ENCODE measurements around the gene PRKCSH.
"Not testable (repeated sequence)": the region's sequence is repeated elsewhere in the genome, so short reads cannot be mapped to it uniquely, and the experiment has no call there.

The PRKCSH gene

DNA sequence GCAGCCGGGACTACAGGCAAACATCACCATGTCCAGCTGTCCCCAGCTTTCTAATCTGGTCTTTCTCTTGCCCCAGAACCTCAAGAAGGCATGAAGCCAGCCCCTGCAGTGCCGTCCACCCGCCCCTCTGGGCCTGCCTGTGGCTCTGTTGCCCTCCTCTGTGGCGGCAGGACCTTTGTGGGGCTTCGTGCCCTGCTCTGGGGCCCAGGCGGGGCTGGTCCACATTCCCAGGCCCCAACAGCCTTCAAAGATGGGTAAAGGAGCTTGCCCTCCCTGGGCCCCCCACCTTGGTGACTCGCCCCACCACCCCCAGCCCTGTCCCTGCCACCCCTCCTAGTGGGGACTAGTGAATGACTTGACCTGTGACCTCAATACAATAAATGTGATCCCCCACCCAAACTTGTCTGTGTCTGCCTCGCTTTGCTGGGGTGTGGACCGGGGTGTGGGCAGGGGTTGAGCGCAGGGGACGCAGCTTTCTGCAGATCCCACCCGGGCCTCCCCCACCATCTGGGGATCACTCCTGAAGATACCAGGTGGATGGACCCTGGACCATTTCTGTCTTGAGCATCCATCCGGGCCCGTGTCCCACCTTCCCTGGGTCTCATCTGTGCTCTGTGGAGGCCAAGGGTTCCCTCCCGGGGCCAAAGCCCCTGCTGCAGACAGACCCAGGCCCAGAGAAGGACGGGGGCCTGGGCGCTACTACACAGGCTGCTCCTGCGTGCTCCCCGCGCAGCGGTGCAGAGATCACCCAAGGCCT lies 15.3 kb downstream of the PRKCSH start:
- DNase-seq (ENCODE audit: low read depth in 2 of 2, low spot score in 1 of 2): no peak

DNA sequence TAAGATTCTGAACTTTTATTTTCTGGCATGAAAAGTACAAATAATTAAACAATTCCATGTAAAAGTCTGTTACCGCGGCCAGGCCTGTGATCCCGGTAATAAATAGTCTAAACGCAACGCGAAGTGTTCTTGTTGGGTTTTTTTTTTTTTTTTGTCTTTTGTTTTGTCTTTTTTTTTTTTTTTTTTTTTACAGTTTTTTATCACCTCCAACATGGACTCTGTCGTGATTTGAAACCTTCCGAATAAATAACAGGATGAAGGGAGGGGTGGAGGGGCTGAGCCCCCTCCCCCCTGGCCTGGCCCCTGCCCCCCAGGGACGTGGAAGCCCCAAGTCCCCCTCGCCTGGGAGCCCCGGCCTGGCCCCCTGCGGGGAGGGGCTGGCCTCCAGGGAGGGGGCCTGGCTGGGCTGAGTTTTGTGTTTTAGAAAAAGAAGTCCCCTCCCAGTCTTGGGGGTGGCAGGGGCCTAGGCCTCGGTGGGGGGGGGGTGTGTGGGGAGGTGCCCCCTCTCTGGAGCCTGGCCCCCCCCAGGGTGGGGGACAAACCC lies 16.0 kb downstream of the PRKCSH start:
- no peak for DNase-seq (ENCODE audit: low read depth in 2 of 2, low spot score in 1 of 2)

DNA sequence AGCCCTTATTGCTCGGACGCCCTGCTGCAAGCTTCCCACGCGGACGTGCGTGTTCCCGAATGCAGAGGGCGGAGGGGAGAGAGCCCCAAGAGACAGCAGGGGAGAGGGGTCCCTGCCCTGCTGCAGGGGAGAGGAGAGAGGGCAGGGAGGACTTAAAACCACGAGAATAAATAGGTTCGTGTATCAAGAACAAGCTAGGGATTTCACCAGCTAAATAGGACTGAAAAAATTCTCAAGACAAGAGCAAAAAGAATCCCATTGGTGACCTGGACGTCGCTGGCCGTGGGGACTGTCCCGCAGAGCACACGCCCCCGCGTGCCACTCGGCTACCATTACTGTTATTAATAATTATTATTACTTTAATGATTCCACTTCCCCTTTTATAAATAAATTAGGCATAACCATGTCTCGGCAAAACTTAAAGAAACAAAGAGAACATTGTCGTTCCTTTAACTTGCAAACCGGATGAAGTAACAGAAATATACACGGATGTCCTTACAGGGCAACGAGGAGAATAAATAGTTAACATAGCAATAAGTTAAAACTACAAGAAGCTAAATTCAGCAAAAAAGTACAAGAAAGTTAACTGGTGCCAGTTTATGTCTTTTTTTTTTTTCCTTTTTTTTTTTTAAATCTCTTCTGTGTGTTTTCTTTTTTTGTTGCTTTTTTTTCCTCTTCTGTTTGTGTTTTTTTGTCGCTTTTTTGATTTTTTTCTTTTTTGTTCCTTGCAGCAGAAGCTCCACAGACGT lies 16.6 kb downstream of the PRKCSH start:
- no peak for DNase-seq (ENCODE audit: low read depth in 2 of 2, low spot score in 1 of 2)

DNA sequence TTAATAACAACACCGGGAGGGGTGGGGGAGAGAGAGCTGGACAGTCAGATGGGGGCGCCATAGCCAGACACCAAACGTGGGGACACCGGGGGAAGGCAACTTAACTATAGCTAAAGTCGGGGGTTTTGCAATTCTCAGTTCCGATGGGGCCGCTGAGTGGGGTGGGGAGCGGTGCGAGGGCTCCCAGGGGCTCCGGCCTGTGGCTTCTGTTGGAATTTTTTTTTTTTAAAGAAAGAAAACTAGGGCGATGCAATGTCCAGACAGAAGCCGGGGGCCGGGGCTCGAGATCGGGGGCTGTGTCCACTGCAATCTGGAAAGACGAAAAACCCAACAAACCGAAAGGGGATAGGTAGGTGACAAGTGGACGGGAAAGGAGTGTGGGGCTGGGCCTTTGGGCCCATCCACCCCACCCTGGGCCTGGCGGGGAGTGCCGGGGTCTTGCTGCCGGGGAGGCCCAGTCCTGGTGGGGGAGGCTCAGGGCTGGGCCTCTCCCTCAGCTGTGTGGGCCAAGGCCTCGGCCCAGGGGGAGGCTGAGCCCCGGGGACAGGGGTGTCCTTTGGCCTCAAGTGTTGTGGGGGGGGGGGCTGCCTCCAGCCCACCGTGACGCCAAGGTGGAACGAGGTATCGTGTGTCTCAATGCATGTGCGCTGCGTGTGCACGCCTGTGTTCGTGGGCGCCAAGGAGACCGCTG lies 17.3 kb downstream of the PRKCSH start:
- no peak for DNase-seq (ENCODE audit: low read depth in 2 of 2, low spot score in 1 of 2)

DNA sequence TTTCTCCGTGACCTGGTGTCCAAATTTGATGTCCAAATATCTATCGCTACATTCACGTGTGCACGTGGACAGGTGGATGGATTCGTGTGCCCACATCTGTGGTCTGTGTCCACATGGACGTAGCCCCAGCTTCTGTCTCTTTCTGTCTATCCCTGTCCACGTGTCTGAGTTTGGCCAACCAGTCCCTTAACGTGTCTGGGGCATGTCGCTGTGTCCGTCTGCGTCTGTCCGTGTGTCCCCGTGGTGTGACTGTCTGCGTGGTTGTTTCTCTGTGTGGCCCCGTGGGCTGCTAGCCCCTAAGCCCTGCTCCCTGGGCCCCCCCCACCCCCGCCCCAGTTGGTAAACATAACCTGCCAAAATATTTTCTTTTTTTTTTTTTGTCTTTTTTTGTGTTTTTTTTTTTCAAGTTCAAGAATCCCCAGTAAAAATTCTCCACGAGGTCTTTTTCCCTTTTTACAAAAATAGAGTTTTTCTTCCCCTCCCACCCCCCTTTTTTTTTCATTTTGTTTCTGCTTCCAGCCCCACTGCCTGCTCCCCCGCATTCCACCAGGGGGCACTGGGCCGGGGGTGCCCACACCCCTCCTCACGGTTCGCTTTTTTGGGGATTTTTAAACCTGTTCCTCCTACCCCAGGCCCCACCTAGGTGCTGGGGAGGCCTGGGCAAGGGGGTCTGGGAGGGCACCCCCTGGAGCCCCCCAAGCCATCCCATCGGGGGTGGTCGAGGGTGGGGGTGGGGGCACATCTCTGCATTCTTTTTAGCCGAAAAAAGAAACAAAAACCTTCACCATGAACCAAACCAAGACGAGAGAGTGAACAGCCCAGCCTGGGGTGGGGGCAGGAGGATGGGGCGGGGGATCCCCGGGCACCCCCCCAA lies 18.3 kb downstream of the PRKCSH start:
- DNase-seq (ENCODE audit: low read depth in 2 of 2, low spot score in 1 of 2): no peak

DNA sequence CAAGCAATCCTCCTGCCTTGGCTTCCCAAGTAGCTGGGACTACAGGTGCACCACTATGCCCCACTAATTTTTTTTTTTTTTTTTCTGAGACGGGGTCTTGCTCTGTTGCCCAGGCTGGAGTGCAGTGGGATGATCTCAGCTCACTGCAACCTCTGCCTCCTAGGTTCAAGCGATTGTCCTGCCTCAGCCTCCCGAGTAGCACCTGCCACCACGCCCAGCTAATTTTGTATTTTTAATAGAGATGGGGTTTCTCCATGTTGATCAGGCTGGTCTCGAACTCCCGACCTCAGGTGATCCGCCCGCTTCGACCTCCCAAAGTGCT lies 19.8 kb downstream of the PRKCSH start:
- DNase-seq (ENCODE audit: low read depth in 2 of 2, low spot score in 1 of 2): not testable (repeated sequence)

DNA sequence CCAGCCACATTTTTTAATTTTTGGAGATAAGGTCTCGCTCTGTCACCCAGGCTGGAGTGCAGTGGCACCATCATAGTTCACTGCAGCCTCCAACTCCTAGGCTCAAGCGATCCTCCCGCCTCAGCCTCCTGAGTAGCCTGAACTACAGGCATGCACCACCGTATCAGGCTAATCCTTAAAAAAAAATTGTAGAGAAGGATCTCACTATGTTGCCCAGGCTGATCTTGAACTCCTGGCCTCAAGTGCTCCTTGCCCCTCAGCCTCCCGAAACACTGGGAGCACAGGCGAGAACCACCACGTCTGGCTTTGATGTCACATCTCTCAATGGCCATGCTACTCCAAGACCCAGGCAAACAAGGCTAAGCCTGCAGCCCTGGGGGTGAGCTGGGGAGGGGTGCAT lies 21.2 kb downstream of the PRKCSH start:
- no peak for DNase-seq (ENCODE audit: low read depth in 2 of 2, low spot score in 1 of 2)

DNA sequence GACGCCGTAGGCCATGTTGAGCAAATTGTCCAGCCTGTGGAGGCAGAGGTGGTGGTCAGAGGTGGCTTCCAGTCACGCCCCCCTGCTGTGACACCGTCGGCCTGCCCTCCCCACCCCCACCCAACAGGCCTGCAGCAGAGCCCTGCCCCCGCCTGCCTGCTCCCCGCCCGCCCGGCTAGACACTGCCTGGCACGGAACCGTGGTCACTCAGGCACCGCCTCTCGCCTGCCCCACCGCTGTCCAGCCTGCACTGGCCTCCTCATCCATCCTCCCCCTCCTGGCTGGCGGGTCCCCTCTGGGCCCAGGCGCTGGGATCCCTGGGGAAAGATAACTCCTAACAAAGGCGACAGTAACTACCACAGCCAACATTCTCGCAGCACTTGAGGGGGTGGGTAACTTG lies 21.7 kb downstream of the PRKCSH start:
- DNase-seq (ENCODE audit: low read depth in 2 of 2, low spot score in 1 of 2): no peak

DNA sequence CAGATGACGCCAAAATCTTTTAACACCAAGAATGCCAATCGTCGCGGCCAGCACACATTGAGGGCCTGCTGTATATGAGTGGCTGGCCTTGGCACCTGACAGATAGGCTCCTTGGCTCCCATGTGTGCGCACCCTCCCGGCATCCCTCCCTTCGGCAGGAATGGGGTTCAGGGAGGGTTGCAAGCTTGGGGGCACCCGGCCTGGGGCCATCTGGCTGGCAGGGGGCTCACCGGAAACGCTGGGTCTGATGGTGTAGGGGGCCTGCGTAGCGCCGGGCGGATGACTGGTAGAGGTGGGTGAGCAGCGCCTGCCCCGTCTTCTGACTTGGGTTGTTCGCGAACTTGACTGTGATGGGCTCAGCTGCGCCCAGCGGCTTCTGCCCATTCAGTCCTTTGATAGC lies 22.4 kb downstream of the PRKCSH start:
- DNase-seq (ENCODE audit: low read depth in 2 of 2, low spot score in 1 of 2): no peak

DNA sequence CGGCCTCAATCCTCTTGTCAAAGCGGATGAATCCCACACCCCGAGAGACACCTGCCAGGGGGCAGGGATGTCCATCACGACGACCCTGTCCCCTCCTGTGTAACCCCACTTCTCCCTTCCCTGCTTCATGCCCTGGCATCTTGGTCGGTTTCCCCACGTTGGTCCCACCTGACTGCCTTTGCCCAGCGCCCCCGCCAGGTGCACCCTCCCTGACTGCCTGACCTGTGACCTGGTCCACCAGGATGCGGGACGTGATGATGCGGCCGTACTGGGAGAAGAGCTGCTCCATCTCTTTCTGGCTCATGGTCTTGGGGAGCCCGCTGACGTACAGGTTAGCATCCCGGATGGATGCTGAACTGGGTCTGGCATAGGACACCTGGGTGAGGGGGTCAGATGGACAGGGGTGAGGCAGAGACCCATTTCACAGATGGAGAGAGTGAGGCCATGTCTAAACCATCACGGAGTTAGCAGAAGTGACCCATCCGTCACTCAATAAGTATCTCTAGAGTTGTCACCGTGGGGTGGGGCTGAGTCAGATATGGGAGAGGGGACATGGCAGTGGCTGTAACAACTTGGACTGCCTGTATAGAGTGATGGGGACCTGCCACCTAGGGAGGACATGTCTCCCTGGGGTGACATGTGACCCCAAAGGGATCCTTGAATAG lies 22.9 kb downstream of the PRKCSH start:
- no peak for DNase-seq (ENCODE audit: low read depth in 2 of 2, low spot score in 1 of 2)

DNA sequence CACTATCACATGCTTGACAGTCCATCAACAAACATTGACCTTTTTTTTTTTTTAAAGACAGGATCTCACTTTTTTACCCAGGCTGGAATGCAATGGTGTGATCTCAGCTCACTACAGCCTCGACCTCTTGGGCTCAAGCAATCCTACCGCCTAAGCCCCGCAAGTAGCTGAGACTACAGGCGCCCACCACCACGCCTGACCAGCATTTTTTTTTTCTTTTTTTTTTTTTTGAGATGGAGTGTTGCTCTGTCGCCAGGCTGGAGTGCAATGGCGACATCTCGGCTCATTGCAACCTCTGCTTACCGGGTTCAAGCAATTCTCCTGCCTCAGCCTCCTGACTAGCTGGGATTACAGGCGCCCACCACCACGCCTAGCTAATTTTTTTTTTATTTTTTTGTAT lies 23.5 kb downstream of the PRKCSH start:
- DNase-seq (ENCODE audit: low read depth in 2 of 2, low spot score in 1 of 2): not testable (repeated sequence)

DNA sequence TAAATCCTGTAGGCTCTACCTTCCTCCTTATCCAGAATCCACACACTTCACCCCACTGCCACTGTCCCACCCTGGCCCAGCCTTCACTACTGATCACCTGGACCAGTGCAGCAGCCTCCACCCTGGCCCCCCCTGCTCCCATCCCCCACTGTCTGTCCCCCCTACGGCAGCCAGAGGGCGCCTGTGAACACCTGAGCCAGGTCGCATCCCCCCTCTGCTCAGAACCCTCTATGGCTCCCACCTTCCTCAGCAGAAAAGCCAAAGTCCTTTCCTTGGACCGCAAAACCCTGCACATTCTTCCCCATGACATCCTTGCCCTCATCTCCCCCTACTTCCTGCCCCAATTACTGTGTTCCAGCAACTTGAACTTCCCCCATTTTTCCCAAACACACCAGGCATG lies 24.8 kb downstream of the PRKCSH start:
- DNase-seq (ENCODE audit: low read depth in 2 of 2, low spot score in 1 of 2): no peak

DNA sequence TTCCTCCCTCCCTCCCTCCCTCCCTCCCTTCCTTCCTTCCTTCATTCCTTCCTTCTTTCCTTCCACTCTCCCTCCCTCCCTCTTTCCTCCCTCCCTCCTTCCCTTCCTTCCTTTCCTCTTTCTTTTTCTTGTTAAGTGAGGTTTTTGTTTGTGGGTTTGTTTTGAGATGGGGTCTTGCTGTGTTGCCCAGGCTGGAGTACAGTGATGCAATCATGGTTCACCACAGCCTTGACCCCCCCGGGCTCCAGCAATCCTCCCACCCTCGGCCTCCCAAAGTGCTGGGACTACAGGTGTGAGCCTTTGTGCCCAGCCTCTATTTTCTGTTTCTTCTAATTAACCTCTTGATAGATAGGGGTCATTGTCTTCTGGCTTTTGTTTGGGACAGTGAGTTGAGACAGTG lies 26.0 kb downstream of the PRKCSH start:
- no peak for DNase-seq (ENCODE audit: low read depth in 2 of 2, low spot score in 1 of 2)

DNA sequence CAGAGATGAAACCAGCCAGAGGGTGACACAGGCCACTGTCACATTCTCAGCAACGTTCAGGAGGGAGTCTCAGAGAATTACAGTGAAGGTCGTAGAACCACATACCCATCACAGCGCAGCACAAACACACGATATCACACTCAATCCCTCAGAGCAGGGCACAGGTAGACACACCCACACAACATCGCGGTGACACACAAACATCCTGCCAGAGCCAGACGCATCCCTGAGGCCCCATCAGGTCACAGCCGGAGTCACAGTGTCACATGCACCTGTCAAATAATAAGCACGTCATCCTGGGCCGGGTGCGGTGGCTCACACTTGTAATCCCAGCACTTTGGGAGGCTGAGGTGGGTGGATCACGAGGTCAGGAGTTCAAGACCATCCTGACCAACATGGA lies 28.0 kb downstream of the PRKCSH start:
- DNase-seq (ENCODE audit: low read depth in 2 of 2, low spot score in 1 of 2): no peak

DNA sequence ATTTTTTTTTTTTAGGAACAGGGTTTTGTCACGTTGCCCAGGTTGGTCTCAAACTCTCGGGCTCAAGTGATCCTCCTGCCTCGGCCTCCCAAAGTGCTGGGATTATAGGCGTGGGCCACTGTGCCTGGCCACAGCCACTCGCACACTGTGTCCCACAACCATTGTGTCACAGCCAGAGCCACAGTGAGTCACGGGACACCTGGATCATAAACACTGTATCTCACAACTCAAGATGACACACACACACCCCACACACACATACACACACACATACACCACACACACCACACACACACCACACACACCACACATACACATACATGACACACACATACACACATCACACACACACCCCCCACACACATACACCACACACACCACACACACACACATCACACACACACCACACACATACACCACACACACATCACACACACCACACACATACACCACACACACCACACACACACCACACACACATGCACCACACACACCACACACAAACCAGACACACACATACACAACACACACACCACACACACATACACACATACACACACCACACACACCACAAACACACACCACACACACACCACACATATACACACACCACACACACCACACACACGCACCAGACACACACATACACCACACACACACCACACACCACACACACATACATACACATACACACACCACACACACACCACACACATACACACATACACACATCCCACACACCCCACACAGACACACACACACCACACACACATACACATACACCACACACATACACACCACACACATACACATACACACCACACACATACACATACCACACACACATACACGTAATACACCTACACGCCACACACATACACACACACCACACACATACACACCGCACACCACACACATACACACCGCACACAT lies 29.2 kb downstream of the PRKCSH start:
- DNase-seq (ENCODE audit: low read depth in 2 of 2, low spot score in 1 of 2): no peak

DNA sequence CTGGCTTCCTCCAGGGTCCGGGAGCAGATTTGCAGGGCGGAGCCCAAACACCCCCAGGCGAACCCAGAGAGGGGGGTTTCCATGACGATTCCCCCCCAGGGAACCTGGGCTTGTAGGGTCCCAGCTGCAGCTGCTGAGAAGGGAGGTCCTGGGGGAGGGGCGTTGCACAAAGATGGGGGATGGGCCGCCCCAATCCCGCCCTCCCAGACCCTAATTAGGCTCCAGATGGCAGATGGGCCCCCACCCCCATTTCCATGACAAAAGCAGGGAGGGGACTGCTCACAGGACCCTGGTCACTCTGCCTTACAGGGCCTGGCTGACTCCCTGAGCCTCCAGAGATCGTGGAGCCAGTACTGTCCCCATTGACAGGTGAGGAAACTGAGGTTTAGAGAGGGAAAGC lies 30.2 kb downstream of the PRKCSH start:
- DNase-seq (ENCODE audit: low read depth in 2 of 2, low spot score in 1 of 2): no peak

DNA sequence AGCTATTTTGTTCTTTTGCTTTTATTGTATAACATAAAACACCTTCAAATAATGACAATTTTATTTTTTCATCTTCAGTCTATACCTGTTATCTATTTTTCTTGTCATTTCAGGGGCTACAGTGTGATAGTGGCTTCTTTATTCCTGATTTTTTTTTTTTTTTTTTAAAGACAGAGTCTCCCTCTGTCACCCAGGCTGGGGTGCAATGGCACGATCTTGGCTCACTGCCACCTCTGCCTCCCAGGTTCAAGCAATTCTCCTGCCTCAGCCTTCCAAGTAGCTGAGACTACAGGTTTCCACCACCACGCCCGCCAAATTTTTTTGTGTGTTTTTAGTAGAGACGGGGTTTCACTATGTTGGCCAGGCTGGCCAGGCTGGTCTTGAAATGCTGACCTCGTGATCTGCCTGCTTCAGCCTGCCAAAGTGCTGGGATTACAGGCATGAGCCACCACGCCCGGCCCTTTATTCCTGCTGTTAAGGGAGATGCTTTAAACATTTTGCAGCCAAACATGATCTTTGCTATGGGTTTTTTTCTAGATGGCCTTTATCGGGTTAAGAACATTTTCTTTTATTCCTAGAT lies 32.9 kb downstream of the PRKCSH start:
- not testable (repeated sequence) for DNase-seq (ENCODE audit: low read depth in 2 of 2, low spot score in 1 of 2)

DNA sequence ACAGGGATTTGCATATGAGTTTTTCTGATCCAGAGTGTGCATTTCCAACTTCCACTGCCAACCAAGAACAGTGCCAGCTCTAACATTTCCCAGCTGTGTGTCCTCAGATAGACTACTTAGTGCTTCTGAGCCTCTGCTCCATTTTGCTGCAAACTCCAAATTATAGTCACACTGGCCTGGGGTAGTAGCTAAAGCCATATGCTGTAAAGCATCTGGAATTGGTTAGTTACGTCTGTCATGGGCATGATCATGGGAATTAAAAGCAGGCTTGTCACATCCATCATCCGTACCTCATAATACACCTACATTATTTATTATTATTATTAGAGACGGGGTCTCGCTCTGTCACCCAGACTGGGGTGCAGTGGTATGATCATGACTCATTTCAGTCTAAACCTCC lies 38.3 kb downstream of the PRKCSH start:
- DNase-seq (ENCODE audit: low read depth in 2 of 2, low spot score in 1 of 2): no peak

DNA sequence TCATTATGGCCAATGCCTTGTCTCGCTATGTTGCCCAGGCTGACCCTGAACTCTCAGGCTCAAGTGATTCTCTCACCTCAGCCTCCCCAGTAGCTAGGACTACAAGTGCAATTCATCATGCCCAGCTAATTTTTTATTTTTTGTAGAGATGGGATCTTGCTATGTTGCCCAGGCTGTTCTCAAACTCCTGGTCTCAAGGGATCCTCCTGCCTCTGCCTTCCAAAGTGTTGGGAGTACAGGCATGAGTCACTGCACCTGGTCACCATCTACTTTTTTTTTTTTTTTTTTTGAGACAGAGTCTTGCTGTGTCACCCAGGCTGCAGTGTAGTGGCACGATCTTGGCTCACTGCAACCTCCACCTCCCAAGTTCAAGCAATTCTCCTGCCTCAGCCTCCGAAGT lies 39.9 kb downstream of the PRKCSH start:
- DNase-seq (ENCODE audit: low read depth in 2 of 2, low spot score in 1 of 2): not testable (repeated sequence)
